SU-DHL-6 (cell line): Measurements from ENCODE around the gene RIC8B.

Experiments used
- H2AFZ ChIP-seq: fragments of 200-600 bp; sonication (generic); 2 replicates; pipeline ENCODE4 v1.6.1; 2014; ENCODE audit warnings: low read depth, mild to moderate bottlenecking, moderate library complexity, mixed read lengths, antibody characterized with exemption, low read length; ENCODE audit not compliant: severe bottlenecking
- H3F3A ChIP-seq: fragments of 200-600 bp; shearing (Covaris generic); 2 replicates; pipeline ENCODE4 v1.6.0; 2016; ENCODE audit warnings: antibody characterized with exemption, mild to moderate bottlenecking; ENCODE audit not compliant: insufficient read depth
- H3K27ac ChIP-seq: fragments of 200-600 bp; sonication (generic); 2 replicates; pipeline ENCODE4 v1.5.1; 2016; ENCODE audit warnings: low read depth, mild to moderate bottlenecking, low read length, moderate library complexity, mixed read lengths
- H3K27me3 ChIP-seq: fragments of 200-600 bp; sonication (generic), shearing (Covaris generic); 2 replicates; pipeline ENCODE4 v1.6.0; 2014; ENCODE audit warnings: mild to moderate bottlenecking, low read length
- H3K36me3 ChIP-seq: fragments of 200-600 bp; sonication (generic); 2 replicates; pipeline ENCODE4 v1.6.1; 2014; ENCODE audit warnings: mild to moderate bottlenecking, low read length, mixed read lengths
- H3K4me2 ChIP-seq: fragments of 300-600, 200-600 bp; shearing (Covaris generic), sonication (generic); 2 replicates; pipeline ENCODE4 v1.6.0; 2014; ENCODE audit warnings: low read length, low read depth, mild to moderate bottlenecking; ENCODE audit not compliant: poor library complexity, severe bottlenecking
- H3K4me3 ChIP-seq: fragments of 200-600 bp; sonication (generic); 2 replicates; pipeline ENCODE4 v1.5.1; 2014; ENCODE audit warnings: antibody characterized with exemption, low read length, mild to moderate bottlenecking, mixed read lengths; ENCODE audit not compliant: insufficient read depth, poor library complexity, severe bottlenecking
- H3K79me2 ChIP-seq: fragments of 200-600 bp; sonication (generic); 2 replicates; pipeline ENCODE4 v1.6.1; 2014; ENCODE audit warnings: mild to moderate bottlenecking, low read length, moderate library complexity; ENCODE audit not compliant: insufficient read depth
- H3K9ac ChIP-seq: fragments of 200-600 bp; sonication (generic); 2 replicates; pipeline ENCODE4 v1.7.0; 2014; ENCODE audit warnings: mild to moderate bottlenecking, low read length
- H3K9me2 ChIP-seq: fragments of 200-600 bp; sonication (generic); replicated peaks from 2 replicates; pipeline ENCODE4 v1.6.1; 2014; ENCODE audit warnings: low read length; ENCODE audit not compliant: insufficient read depth
- H3K9me3 ChIP-seq: fragments of 200-600 bp; sonication (generic); 2 replicates; pipeline ENCODE4 v1.6.1; 2014; ENCODE audit warnings: low read length, mixed read lengths; ENCODE audit not compliant: insufficient read depth
- H4K20me1 ChIP-seq: fragments of 200-600 bp; sonication (generic); 2 replicates; pipeline ENCODE4 v1.6.1; 2014; ENCODE audit warnings: low read depth, mild to moderate bottlenecking, antibody characterized with exemption, low read length, moderate library complexity, mixed read lengths
- EZH2phosphoT487 ChIP-seq: fragments of 200-600 bp; sonication (generic), shearing (Covaris generic); conservative IDR thresholded peaks from 2 replicates; pipeline ENCODE4 v1.6.1; 2018; ENCODE audit warnings: mild to moderate bottlenecking, antibody characterized with exemption, low read length, moderate library complexity, mixed read lengths
- TF ChIP-seq, protein P1 (sequence below): fragments of 200-600 bp; sonication (generic); IDR thresholded peaks from one replicate; pipeline ENCODE4 v1.5.1; 2017; ENCODE audit warnings: antibody characterized with exemption, mild to moderate bottlenecking, low read length, moderate library complexity; ENCODE audit not compliant: insufficient read depth, poor library complexity, severe bottlenecking

Gene RIC8B

GRCh38 chr12:106745181-106745745 is 29.2 kb upstream of the RIC8B start:
- H3K79me2 ChIP-seq, result no peaks in the 10 kb centered on the region
- H4K20me1 ChIP-seq, result no peaks in the 10 kb centered on the region
- TF ChIP-seq EZH2phosphoT487, result no peak
- no peaks in the 10 kb centered on the region for H3K9me3 ChIP-seq
- no peaks in the 10 kb centered on the region for H3K9me2 ChIP-seq
- no peak overlapping the region for H2AFZ ChIP-seq
- no peak overlapping the region for H3K27ac ChIP-seq
- H3K4me3 ChIP-seq, result no peak overlapping the region
- no peak overlapping the region for H3K9ac ChIP-seq
- no peaks in the 10 kb centered on the region for H3F3A ChIP-seq
- no peaks in the 10 kb centered on the region for H3K27me3 ChIP-seq
- H3K4me2 ChIP-seq, result no peak overlapping the region
- H3K36me3 ChIP-seq, result no peaks in the 10 kb centered on the region

DNA sequence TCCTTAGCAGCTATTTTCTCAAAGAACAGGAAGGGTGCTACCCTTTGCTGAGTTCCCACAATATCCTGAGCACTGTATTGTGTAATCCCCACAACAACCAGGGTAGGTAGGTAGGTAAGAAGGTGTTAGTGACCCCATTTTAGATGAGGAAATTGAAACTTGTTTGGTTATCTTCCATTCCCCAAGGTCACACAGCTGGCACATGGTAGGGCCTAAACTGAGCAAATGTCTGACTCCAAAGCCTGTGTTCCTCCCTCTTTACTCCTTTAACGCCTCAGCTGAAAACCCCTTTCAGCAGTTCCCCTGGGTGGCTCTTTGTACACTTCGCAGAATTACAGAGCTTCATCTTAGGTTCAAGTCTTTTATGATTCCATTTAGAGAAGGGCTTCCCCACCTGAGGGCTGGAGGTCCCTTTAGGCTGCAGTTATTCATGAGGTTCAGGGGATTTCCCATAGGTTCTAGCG is 26.5 kb upstream of the RIC8B start:
- no peak overlapping the region for H2AFZ ChIP-seq
- no peak overlapping the region for H3K4me3 ChIP-seq
- no peaks in the 10 kb centered on the region for H4K20me1 ChIP-seq
- TF ChIP-seq, protein P1, sequence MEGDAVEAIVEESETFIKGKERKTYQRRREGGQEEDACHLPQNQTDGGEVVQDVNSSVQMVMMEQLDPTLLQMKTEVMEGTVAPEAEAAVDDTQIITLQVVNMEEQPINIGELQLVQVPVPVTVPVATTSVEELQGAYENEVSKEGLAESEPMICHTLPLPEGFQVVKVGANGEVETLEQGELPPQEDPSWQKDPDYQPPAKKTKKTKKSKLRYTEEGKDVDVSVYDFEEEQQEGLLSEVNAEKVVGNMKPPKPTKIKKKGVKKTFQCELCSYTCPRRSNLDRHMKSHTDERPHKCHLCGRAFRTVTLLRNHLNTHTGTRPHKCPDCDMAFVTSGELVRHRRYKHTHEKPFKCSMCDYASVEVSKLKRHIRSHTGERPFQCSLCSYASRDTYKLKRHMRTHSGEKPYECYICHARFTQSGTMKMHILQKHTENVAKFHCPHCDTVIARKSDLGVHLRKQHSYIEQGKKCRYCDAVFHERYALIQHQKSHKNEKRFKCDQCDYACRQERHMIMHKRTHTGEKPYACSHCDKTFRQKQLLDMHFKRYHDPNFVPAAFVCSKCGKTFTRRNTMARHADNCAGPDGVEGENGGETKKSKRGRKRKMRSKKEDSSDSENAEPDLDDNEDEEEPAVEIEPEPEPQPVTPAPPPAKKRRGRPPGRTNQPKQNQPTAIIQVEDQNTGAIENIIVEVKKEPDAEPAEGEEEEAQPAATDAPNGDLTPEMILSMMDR, result no peak
- TF ChIP-seq EZH2phosphoT487, result no peak
- H3K4me2 ChIP-seq, result no peak overlapping the region
- no peaks in the 10 kb centered on the region for H3K79me2 ChIP-seq
- H3K9me2 ChIP-seq, result no peaks in the 10 kb centered on the region
- no peak overlapping the region for H3K27ac ChIP-seq
- no peaks in the 10 kb centered on the region for H3K36me3 ChIP-seq
- no peak overlapping the region for H3K9ac ChIP-seq
- H3F3A ChIP-seq, result no peaks in the 10 kb centered on the region
- no peaks in the 10 kb centered on the region for H3K9me3 ChIP-seq
- H3K27me3 ChIP-seq, result no peaks in the 10 kb centered on the region

DNA sequence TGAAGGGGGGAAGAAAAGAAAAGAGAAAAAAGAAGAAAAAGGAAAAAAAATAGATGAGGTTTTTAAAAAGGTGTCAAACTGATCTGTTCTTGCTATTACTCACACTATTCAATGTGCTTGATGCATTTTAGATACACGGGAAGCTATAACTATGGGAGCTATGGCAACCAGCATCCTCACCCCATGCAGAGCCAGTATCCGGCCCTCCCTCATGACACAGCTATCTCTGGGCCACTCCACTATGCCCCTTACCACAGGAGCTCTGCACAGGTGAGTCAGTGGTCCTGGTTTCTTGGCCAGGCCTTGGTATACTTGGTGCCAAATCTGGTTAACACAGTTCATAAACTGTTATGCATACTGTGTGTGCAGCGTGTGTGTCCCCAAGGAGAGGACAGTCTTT is 24.0 kb upstream of the RIC8B start:
- H3K4me3 ChIP-seq, result no peak overlapping the region
- no peaks in the 10 kb centered on the region for H3K36me3 ChIP-seq
- no peaks in the 10 kb centered on the region for H3K9me2 ChIP-seq
- no peak overlapping the region for H3K9ac ChIP-seq
- H4K20me1 ChIP-seq, result no peaks in the 10 kb centered on the region
- no peaks in the 10 kb centered on the region for H3K9me3 ChIP-seq
- no peak overlapping the region for H2AFZ ChIP-seq
- no peak for TF ChIP-seq EZH2phosphoT487
- TF ChIP-seq, protein P1, result no peak
- H3K27ac ChIP-seq, result no peak overlapping the region
- no peaks in the 10 kb centered on the region for H3K79me2 ChIP-seq
- H3F3A ChIP-seq, result no peaks in the 10 kb centered on the region
- H3K27me3 ChIP-seq, result no peaks in the 10 kb centered on the region
- no peak overlapping the region for H3K4me2 ChIP-seq

GRCh38 chr12:106753526-106753925 is 21.0 kb upstream of the RIC8B start:
- no peak overlapping the region for H3K9ac ChIP-seq
- H3K27me3 ChIP-seq, result no peaks in the 10 kb centered on the region
- no peaks in the 10 kb centered on the region for H3K36me3 ChIP-seq
- TF ChIP-seq, protein P1, result no peak
- no peak for TF ChIP-seq EZH2phosphoT487
- no peaks in the 10 kb centered on the region for H3F3A ChIP-seq
- no peaks in the 10 kb centered on the region for H3K9me3 ChIP-seq
- no peak overlapping the region for H3K4me3 ChIP-seq
- no peak overlapping the region for H2AFZ ChIP-seq
- H3K27ac ChIP-seq, result no peak overlapping the region
- H4K20me1 ChIP-seq, result no peaks in the 10 kb centered on the region
- H3K9me2 ChIP-seq, result no peaks in the 10 kb centered on the region
- H3K79me2 ChIP-seq, result no peaks in the 10 kb centered on the region
- H3K4me2 ChIP-seq, result peak overlapping the region; percentile 31
